Activated T-helper 1 cell treated with Interleukin-2 at 50 U/mL for 16 hours (primary cell): ENCODE data around the gene SLC1A6.
"Not testable (repeated sequence)": the region's sequence is repeated elsewhere in the genome, so short reads cannot be mapped to it uniquely, and the experiment has no call there.

ENCODE experiments used
- DNase-seq: peaks from one replicate; pipeline ENCODE4 v3.0.0-alpha.2; 2020; ENCODE audit warnings: low read depth

The SLC1A6 gene

GRCh38 chr19:14979476-14980255 is at the start of gene SLC1A6:
SLC1A6 (minus strand) TSS chr19:14979864; CDS start chr19:14972910, 6,954 bp downstream.
- no peak for DNase-seq

- DNase-seq, result no peak
These were observed 48.8 kb upstream of the SLC1A6 start for GRCh38 chr19:15028490-15028889.

GRCh38 chr19:15025217-15025616 is 45.6 kb upstream of the SLC1A6 start:
- no peak for DNase-seq

DNA sequence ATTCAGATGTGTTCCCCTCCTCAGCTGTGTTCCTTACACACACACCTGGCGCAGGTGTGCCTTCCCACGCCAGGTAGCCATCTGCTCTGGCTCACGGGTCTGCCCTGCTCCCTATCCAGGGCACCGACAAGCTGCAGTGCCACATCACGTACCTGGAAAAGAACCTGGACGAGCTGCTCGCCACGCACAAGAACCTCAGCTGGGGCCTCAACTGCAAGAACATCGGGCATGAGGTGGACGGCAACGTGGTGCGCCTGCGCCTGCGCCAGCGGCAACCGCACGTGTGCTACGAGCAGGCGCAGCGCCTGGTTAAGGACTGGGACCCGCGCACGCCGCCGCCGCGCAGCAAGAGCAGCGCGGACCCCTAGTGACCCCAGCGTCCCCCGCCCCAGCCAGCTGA is 43.1 kb upstream of the SLC1A6 start:
- no peak for DNase-seq

GRCh38 chr19:15021286-15022007 is 41.8 kb upstream of the SLC1A6 start:
- DNase-seq, result no peak

DNA sequence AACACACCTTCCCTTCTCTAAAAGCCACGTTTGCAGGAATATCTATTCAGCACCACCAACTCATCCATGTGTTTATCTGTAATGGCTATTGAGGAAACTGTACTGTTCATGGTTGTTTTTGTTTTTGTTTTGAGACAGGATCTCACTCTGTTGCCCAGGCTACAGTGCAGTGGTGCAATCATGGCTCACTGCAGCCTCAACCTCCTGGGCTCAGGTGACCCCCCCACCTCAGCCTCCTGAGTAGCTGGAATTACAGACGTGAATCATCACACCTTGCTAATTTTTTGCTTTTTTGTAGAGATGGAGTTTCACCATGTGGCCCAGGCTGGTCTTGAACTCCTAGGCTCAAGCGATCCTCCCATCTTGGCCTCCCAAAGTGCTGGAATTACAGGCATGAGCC is 39.2 kb upstream of the SLC1A6 start:
- not testable (repeated sequence) for DNase-seq

GRCh38 chr19:15015946-15016542 is 36.4 kb upstream of the SLC1A6 start:
- DNase-seq, result no peak

GRCh38 chr19:15014579-15014978 is 34.9 kb upstream of the SLC1A6 start:
- DNase-seq, result no peak

DNA sequence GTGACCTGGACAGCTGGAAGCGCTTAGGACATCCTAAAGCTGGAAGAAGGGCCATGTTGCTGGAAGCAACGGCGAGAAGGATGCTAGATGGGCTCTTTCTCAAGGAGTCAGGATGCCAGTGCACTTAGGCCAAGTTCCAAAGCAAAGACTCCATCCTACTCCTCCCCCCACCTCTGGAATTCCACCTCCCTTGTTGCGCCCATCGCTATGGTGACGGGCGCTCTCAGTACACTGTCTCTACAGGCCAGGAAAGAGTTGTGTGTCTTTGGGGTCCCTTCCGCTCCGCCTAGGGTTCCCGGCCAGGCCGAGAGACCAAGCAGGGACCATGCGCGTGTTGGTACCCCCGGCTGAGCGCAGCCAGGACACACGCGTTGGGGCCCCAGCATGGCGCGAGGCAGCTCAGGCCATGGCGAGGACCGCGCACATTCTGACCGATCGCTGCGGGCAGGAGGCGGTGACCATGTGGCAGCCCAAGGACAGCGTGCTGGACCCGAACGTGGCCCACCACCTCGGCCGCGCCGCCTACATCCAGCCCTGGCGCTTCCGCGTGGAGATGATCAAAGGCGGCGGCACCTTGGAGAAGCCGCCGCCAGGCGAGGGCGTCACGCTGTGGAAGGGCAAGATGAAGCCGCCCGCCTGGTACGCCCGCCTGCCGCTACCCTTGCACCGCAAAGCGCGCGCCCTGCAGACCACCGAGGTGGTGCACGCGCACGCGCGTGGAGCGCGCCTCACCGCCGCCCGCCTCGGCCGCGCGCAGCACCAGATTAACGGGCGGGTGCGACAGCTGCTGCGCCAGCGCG is 31.0 kb upstream of the SLC1A6 start:
- DNase-seq, result no peak

DNA sequence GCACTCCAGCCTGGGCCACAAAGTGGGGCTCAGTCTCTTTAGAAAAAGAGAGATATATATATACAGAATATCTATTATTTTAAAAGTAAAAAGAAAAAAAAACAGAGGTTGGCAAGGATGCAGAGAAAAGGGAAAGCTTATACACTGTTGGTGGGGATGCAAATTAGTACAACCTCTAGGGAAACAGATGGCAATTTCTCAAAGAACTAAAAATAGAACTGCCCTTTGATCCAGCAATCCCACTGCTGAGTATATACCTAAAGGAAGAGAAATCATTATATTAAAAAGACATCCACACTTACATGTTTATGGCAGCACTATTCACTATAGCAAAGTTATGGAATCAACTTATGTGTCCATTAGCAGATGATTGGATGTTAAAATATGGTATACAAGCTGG is 28.6 kb upstream of the SLC1A6 start:
- no peak for DNase-seq

- no peak for DNase-seq
These were observed 18.3 kb upstream of the SLC1A6 start for GRCh38 chr19:14997981-14998380.

DNA sequence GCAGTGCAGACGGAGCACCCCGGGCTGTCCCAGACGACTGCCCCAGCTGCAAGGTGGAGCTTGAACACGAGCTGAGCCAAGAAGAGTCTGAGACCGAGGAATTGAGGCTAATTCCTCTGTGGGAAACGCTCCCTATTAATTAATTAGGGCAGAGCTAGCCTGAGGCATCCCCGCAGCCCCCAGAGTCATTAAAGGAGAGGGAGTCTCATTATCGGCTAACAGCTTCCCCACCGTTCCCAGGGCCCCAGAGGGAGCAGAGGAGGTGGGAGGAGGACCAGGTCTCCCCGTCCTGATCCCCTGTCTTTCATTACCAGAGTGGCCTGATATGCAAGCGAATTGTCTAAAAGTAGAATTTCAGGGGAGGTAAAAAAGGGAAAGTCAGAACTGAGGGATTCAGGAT is 13.1 kb upstream of the SLC1A6 start:
- no peak for DNase-seq

GRCh38 chr19:14985133-14985532 is 5.5 kb upstream of the SLC1A6 start:
- DNase-seq, result no peak

- no peak for DNase-seq
These were observed 1.4 kb downstream of the SLC1A6 start for GRCh38 chr19:14978161-14978776.

DNA sequence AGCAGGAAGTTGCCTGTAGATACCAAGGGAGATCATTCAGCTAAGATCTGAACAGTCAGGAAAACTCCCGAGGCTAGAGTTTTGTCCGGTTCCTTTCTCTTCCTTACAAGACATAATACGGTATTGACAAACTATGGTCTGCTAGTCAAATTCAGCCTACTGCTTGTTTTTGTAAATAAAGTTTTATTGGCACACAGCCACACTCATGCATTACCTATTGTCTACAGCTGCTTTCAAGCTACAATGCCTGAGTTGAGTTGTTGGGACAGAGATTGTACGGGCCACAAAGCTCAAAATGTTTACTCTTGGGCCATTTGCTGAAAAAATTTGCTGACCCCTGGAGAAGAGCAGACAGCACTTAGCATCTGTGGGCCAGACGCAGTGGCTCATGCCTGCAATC is 2.5 kb downstream of the SLC1A6 start:
- DNase-seq, result no peak

GRCh38 chr19:14974488-14974887 is 5.2 kb downstream of the SLC1A6 start:
- DNase-seq, result no peak

DNA sequence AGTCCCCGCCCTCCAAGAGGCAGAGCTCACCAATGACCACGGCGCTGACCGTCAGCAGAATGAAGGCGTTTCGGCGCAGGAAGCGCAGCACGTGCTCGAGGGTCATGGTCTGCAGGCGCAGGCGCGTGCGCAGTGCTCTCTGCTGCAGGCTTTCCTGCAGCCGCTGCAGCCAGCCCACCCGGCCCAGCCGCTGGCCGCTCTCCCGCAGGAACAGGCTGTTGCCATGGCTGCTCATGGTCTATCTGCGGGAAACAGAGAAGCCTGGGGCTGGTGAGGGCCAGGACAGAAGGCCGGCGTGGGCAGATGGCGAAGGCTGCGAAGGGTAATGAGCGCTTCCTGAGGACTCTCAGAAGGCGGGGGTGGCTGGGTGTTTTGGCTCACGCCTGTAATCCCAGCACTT is 7.0 kb downstream of the SLC1A6 start:
- DNase-seq, result no peak

- DNase-seq, result no peak
These were observed 8.2 kb downstream of the SLC1A6 start for GRCh38 chr19:14971474-14971873.

DNA sequence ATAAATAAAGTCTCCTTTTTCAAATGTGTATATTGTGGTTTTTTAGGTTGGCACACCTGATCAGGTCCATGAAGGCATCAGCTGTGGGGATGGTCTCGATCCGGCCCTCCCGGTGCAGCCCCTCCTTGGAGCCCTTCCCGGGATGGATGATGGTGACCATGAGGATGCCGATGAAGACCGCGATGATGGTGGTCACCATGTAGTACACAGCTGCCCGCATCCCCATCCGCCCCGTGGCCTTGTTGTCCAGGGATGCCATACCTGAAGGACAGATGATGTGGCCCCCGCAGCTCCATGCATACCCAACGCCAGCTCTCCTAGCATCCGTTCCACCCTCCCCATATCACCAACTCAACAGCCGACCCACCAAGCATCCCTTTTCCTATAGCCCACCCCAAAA is 11.4 kb downstream of the SLC1A6 start:
- DNase-seq, result no peak

GRCh38 chr19:14961956-14962685 is 17.5 kb downstream of the SLC1A6 start:
- DNase-seq, result no peak

- DNase-seq, result no peak
These were observed 20.4 kb downstream of the SLC1A6 start for GRCh38 chr19:14959263-14959662.
